Choroid plexus epithelial cell (primary cell): ENCODE results near the gene SMARCE1.

ENCODE experiments used
- DNase-seq: peaks from one replicate; pipeline ENCODE4 v3.0.0-alpha.2; 2010; ENCODE audit warnings: low read depth
- H3K4me3 ChIP-seq: 2 replicates; pipeline ENCODE4 v1.5.1; 2011; ENCODE audit warnings: low read depth, mild to moderate bottlenecking, control low read depth, low read length, moderate library complexity
- TF ChIP-seq, protein P1 (sequence below): conservative IDR thresholded peaks from 2 replicates; pipeline ENCODE4 v1.5.1; 2011; ENCODE audit warnings: low read depth, mild to moderate bottlenecking, control low read depth, inconsistent platforms, low read length, moderate library complexity

SMARCE1 gene

GRCh38 chr17:40646791-40647623 lies 611 bp downstream of the SMARCE1 start:
- TF ChIP-seq, protein P1, sequence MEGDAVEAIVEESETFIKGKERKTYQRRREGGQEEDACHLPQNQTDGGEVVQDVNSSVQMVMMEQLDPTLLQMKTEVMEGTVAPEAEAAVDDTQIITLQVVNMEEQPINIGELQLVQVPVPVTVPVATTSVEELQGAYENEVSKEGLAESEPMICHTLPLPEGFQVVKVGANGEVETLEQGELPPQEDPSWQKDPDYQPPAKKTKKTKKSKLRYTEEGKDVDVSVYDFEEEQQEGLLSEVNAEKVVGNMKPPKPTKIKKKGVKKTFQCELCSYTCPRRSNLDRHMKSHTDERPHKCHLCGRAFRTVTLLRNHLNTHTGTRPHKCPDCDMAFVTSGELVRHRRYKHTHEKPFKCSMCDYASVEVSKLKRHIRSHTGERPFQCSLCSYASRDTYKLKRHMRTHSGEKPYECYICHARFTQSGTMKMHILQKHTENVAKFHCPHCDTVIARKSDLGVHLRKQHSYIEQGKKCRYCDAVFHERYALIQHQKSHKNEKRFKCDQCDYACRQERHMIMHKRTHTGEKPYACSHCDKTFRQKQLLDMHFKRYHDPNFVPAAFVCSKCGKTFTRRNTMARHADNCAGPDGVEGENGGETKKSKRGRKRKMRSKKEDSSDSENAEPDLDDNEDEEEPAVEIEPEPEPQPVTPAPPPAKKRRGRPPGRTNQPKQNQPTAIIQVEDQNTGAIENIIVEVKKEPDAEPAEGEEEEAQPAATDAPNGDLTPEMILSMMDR: no peak
- peak overlapping the region; percentile 73 for H3K4me3 ChIP-seq
- peak; percentile 64 for DNase-seq

GRCh38 chr17:40645943-40646342 lies 1.7 kb downstream of the SMARCE1 start:
- no peak overlapping the region for H3K4me3 ChIP-seq
- TF ChIP-seq, protein P1: no peak

DNA sequence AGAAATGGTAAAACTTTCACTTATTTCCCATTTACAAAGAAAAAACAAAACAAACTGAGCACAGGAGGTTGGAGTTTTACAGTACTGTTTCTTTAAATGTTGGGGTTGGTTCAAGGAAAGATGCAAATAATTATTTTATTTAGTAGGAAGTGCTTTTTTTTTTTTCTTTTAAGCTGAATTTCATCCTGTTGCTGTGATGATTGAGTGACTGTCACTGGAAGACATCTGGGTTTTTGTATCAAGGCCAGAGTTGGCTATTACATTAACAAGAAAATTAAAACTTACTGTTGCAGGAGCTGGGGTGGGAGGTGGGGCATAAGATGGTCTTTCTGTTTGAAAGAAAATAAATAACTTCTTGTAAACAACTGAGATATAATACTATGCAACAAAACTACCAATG lies 2.3 kb downstream of the SMARCE1 start:
- TF ChIP-seq, protein P1: no peak
- H3K4me3 ChIP-seq: no peak overlapping the region
- no peak for DNase-seq

More at GRCh38 chr17:40645943-40646342, 1.7 kb downstream of the SMARCE1 start:
- DNase-seq: peak; percentile 18

DNA sequence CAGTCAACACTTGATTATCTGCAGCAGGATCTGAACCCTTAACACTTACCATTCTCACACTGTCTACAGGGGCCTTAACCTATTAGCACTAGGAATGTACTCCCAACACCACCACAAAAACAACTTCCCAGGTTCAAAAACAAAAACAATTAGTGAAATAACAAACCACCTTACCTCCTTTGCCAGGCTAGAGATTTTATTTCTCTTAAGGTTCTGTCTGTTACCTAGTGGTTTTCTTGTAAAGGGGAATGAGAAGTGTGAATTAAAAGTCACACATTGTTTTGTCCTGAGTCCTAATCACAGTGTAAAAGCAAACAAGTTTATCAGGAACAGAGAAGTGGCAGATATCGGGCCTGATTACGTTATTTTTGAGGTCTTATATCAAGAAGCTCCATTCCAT lies 9.7 kb downstream of the SMARCE1 start:
- no peak for DNase-seq
- TF ChIP-seq, protein P1: no peak
- H3K4me3 ChIP-seq: no peak overlapping the region

DNA sequence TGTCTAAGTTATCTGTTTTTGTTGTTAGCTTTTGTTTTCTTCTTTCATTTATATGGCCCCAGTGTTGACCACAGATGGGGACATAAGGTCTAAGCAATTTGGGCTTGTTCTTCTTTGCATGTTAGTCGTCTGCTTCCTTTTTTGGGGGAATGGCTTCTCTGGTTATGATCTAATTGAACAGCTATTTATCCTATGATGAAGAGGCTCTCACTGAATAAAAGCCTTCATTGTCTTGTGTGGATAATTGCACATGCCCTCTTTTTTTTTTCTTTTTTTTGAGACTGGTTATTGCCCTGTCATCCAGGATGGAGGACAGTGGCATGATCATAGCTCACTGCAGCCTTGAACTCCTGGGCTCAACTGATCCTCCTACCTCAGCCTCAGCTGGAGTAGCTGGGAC lies 13.7 kb downstream of the SMARCE1 start:
- no peak for DNase-seq
- TF ChIP-seq, protein P1: no peak
- no peak overlapping the region for H3K4me3 ChIP-seq

DNA sequence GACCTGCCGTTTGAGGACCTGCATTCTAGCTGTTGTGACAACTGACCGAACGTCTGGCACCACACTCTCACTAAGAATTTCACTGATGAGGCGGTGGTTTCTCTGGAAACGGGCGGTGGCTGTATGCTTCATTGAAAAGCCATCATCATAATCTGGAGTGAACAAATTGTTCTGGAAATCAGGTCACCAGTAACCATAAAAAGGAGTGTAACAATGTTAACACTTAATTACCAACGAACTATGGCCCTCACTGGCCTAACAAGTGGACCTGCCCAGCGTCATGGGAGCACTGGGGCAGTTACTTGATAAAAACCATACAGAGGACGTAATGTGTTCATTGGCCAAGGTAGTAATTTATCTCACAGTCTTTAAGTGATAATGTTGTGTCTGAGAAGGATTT lies 15.4 kb downstream of the SMARCE1 start:
- no peak overlapping the region for H3K4me3 ChIP-seq
- no peak for DNase-seq
- TF ChIP-seq, protein P1: no peak

- no peak for DNase-seq
- TF ChIP-seq, protein P1: no peak
- no peak overlapping the region for H3K4me3 ChIP-seq
Observed at GRCh38 chr17:40629842-40630241, 17.8 kb downstream of the SMARCE1 start.
